ENCODE results near the gene NECTIN3.

NECTIN3 gene, protein sequence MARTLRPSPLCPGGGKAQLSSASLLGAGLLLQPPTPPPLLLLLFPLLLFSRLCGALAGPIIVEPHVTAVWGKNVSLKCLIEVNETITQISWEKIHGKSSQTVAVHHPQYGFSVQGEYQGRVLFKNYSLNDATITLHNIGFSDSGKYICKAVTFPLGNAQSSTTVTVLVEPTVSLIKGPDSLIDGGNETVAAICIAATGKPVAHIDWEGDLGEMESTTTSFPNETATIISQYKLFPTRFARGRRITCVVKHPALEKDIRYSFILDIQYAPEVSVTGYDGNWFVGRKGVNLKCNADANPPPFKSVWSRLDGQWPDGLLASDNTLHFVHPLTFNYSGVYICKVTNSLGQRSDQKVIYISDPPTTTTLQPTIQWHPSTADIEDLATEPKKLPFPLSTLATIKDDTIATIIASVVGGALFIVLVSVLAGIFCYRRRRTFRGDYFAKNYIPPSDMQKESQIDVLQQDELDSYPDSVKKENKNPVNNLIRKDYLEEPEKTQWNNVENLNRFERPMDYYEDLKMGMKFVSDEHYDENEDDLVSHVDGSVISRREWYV

GRCh38 chr3:111071257-111072030 is at the start of gene NECTIN3:
Gene NECTIN3, plus strand, starts transcription at chr3:111071816. Its CDS starts 202 bp downstream, at chr3:111072018.
- H3K9me3 Mint-ChIP-seq = no peaks in the 10 kb centered on the region
- peak within 1 kb of the TSS; percentile 99 for H3K4me3 Mint-ChIP-seq
- DNase-seq = peak; percentile 91
- H3K36me3 Mint-ChIP-seq (ENCODE audit: low read depth) = no peaks in the 10 kb centered on the region
- H3K4me1 Mint-ChIP-seq = peaks cover 42% of the 10 kb centered on the region
- TF ChIP-seq, protein P1, sequence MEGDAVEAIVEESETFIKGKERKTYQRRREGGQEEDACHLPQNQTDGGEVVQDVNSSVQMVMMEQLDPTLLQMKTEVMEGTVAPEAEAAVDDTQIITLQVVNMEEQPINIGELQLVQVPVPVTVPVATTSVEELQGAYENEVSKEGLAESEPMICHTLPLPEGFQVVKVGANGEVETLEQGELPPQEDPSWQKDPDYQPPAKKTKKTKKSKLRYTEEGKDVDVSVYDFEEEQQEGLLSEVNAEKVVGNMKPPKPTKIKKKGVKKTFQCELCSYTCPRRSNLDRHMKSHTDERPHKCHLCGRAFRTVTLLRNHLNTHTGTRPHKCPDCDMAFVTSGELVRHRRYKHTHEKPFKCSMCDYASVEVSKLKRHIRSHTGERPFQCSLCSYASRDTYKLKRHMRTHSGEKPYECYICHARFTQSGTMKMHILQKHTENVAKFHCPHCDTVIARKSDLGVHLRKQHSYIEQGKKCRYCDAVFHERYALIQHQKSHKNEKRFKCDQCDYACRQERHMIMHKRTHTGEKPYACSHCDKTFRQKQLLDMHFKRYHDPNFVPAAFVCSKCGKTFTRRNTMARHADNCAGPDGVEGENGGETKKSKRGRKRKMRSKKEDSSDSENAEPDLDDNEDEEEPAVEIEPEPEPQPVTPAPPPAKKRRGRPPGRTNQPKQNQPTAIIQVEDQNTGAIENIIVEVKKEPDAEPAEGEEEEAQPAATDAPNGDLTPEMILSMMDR (IDR thresholded peaks at IDR 0.05) = no peak
- H3K27me3 Mint-ChIP-seq (ENCODE audit: low read depth, poor library complexity) = peaks cover 3% of the 10 kb centered on the region
- peak within 1 kb of the TSS; percentile 97 for H3K27ac Mint-ChIP-seq

DNA sequence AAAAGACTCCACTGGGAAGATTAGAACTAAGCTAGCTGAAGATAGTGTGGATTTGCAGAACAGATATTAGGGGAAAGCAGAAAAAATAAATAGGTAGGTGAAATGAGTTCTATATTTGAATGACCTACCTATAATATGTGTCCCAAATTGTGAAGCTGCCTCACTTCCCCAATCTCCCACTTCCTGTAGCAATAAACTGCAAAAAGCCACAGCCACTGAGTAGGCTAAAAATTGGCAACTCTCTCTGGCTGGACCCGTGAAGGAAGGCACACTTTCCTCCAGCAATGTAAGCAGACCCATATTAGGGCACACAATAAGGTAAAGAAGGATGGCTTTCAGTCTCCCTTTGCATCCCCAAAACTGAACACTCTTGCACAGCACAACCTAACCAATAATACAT is 43.7 kb upstream of the NECTIN3 start:
- Mint-ChIP-seq H3K4me1 (no peaks in the 10 kb centered on the region), H3K27ac (no peak overlapping the region), H3K27me3 (ENCODE audit: low read depth, poor library complexity) (peaks cover 3% of the 10 kb centered on the region), H3K36me3 (ENCODE audit: low read depth) (no peaks in the 10 kb centered on the region), H3K4me3 (no peak overlapping the region), H3K9me3 (peaks cover 2% of the 10 kb centered on the region)
- TF ChIP-seq, protein P1 (IDR thresholded peaks at IDR 0.05) = no peak
- DNase-seq = no peak

DNA sequence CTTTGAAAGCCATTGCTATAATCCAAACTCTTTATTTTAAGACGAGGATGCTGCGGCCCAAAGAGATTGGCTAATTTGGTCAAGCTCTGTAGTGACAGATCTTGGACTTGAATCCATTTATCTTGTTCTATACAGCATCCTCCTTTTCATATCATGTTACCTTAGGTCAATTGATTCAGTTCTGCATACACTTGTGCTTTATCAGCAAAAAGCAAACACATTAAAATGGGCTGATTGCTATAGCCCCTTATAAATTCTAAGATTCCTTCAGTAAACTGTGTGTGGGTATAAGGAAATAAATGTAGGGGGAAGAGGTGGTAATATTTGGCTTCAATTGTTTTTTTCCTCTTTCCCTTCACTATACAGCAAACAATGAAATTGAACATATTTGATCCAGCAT is 40.1 kb upstream of the NECTIN3 start:
- peaks cover 3% of the 10 kb centered on the region for H3K27me3 Mint-ChIP-seq (ENCODE audit: low read depth, poor library complexity)
- no peaks in the 10 kb centered on the region for H3K36me3 Mint-ChIP-seq (ENCODE audit: low read depth)
- no peak overlapping the region for H3K27ac Mint-ChIP-seq
- peaks cover 3% of the 10 kb centered on the region for H3K9me3 Mint-ChIP-seq
- H3K4me3 Mint-ChIP-seq = no peak overlapping the region
- TF ChIP-seq, protein P1 (IDR thresholded peaks at IDR 0.05) = no peak
- no peaks in the 10 kb centered on the region for H3K4me1 Mint-ChIP-seq
- DNase-seq = no peak

DNA sequence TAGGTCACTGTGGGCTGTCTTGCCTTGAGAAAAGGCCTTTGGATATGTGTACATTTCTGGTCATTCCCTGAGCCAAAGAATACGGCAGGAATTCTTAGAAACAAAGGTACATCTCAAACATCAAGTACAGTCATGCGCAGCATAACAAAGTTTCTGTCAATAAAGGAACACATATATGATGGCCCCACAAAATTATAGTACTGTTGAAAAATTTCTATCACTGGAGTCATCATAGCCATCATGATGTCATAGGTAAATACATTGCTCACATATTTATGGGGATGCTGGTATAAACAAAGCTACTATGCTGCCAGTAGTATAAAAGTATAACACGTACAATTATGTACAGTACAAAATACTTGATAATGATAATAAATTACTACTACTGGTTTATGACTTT is 38.9 kb upstream of the NECTIN3 start:
- Mint-ChIP-seq H3K27ac (no peak overlapping the region), H3K9me3 (peaks cover 15% of the 10 kb centered on the region), H3K36me3 (ENCODE audit: low read depth) (no peaks in the 10 kb centered on the region), H3K4me1 (no peaks in the 10 kb centered on the region), H3K27me3 (ENCODE audit: low read depth, poor library complexity) (peaks cover 3% of the 10 kb centered on the region), H3K4me3 (no peak overlapping the region)
- TF ChIP-seq, protein P1 (IDR thresholded peaks at IDR 0.05) = no peak
- DNase-seq = no peak

DNA sequence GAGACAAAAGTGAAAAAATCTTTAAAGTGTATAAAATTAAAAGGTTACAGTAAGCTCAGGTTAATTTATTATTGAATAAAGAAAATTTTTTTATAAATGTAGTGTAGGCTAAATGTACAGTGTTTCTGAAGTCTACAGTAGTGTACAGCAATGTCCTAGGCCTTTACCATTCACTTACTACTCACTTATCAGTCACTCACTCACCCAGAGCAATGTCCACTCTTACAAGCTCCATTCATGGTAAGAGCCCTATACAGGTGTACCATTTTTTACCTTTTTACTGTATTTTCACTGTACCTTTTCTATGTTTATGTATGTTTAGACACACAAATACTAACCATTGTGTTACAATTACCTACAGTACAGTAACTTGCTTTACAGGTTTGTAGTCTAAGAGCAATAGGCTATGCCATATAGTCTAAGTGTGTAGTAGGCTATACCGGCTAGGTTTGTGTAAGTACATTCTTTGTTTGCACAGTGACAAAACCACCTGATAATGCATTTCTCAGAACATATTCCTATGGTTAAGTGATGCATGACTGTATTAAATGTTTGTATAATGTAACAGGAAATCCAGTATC is 38.1 kb upstream of the NECTIN3 start:
- H3K4me3 Mint-ChIP-seq = no peak overlapping the region
- H3K4me1 Mint-ChIP-seq = no peaks in the 10 kb centered on the region
- no peaks in the 10 kb centered on the region for H3K36me3 Mint-ChIP-seq (ENCODE audit: low read depth)
- TF ChIP-seq, protein P1 (IDR thresholded peaks at IDR 0.05) = no peak
- H3K27ac Mint-ChIP-seq = no peak overlapping the region
- H3K27me3 Mint-ChIP-seq (ENCODE audit: low read depth, poor library complexity) = peaks cover 3% of the 10 kb centered on the region
- DNase-seq = no peak
- peaks cover 18% of the 10 kb centered on the region for H3K9me3 Mint-ChIP-seq
